Measurements from ENCODE around the gene ARF1. TPM values are rescaled to one million over a fixed set of nuclear protein-coding genes. Genes with fewer than 3 reads are reported as not detected.

The ARF1 gene
- total RNA-seq, 1 donor from 2014 or later, result 393 TPM

DNA sequence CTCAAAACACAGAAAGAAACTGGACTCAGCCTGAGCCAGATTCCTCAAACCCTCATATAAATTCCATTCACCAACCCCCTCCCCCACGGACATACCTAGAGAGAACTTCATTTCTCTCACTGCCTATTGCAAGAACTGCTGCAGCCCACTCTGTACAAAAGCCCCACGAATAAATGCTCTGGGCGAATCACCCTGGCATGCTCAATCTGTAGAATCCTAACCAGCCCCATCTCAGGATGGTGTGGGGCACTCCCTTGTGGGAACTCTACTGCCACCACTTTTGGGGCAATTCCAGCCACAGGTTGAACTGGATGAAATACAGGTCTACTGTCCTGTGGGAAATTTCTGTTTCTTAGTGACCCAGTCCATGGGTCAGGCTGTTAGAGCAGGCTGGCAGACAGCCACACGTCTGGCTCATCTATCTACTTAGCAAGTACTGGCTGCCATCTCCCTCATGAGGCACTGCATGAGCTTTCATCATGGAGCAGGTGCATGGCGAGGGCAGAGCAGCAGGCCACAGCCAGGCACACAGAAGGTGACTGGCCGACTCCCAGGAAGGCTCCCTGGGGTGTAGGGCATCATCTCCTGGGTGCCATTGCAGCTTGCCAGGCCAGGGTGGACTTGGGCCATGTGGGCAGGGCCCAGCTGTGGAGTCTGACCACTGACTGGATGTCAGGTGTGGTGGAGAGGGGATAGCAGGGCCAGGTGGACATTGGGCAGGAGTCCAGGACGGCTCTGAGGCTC is 22.2 kb downstream of the ARF1 start:
- peaks cover 11% of the 10 kb centered on the region for H3K36me3 Mint-ChIP-seq (ENCODE audit: low read depth, unreplicated experiment)
- no peak for DNase-seq (ENCODE audit: low spot score)
- H3K4me1 Mint-ChIP-seq (ENCODE audit: unreplicated experiment), result peaks cover 19% of the 10 kb centered on the region
- peak overlapping the region; percentile 92 for H3K4me3 Mint-ChIP-seq (ENCODE audit: unreplicated experiment)
- H3K9me3 Mint-ChIP-seq (ENCODE audit: unreplicated experiment), result no peaks in the 10 kb centered on the region
- TF ChIP-seq, protein P1, sequence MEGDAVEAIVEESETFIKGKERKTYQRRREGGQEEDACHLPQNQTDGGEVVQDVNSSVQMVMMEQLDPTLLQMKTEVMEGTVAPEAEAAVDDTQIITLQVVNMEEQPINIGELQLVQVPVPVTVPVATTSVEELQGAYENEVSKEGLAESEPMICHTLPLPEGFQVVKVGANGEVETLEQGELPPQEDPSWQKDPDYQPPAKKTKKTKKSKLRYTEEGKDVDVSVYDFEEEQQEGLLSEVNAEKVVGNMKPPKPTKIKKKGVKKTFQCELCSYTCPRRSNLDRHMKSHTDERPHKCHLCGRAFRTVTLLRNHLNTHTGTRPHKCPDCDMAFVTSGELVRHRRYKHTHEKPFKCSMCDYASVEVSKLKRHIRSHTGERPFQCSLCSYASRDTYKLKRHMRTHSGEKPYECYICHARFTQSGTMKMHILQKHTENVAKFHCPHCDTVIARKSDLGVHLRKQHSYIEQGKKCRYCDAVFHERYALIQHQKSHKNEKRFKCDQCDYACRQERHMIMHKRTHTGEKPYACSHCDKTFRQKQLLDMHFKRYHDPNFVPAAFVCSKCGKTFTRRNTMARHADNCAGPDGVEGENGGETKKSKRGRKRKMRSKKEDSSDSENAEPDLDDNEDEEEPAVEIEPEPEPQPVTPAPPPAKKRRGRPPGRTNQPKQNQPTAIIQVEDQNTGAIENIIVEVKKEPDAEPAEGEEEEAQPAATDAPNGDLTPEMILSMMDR (IDR thresholded peaks at IDR 0.05; ENCODE audit: unreplicated experiment), result no peak
- peak overlapping the region; percentile 72 for H3K27ac Mint-ChIP-seq (ENCODE audit: unreplicated experiment)
- peaks cover 13% of the 10 kb centered on the region for H3K27me3 Mint-ChIP-seq (ENCODE audit: unreplicated experiment)

DNA sequence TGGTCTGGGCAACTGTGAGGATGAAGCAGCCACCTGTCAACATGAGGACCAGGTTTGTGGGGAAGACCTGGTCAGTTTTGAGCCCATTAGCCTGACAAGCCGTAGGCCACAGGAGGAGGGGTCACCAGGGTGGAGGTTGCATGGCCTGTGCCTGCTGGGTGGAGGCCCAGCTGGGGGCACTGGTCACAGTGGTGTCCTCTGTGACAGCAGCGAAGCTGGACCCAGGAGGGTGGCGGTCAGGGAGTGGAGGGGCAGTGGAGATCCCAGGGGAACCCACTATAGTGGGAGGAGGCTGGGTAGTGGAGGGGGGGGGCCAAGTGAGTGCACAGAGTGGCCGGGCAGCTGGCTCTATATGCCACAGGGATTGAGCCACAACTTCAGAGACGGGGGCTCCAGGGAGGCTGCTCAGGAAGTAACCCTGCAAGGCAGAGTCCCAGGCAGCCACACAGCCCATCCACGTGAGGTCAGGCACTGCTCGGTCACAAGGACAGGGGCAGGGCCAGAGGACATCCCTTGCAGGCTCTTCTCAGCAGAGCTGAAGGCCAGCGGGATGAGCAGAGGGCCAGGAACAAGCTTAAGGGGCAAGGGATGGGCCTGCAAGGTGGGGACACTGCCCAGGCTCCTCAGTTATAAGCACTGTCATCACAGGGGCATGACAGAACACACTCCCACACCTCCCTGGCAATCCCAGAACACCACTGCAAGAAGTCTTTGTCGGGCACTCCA is 22.9 kb downstream of the ARF1 start:
- TF ChIP-seq, protein P1 (IDR thresholded peaks at IDR 0.05; ENCODE audit: unreplicated experiment), result no peak
- peaks cover 11% of the 10 kb centered on the region for H3K36me3 Mint-ChIP-seq (ENCODE audit: low read depth, unreplicated experiment)
- H3K27me3 Mint-ChIP-seq (ENCODE audit: unreplicated experiment), result peaks cover 16% of the 10 kb centered on the region
- H3K4me1 Mint-ChIP-seq (ENCODE audit: unreplicated experiment), result peaks cover 24% of the 10 kb centered on the region
- no peaks in the 10 kb centered on the region for H3K9me3 Mint-ChIP-seq (ENCODE audit: unreplicated experiment)
- no peak for DNase-seq (ENCODE audit: low spot score)
- H3K27ac Mint-ChIP-seq (ENCODE audit: unreplicated experiment), result no peak overlapping the region
- H3K4me3 Mint-ChIP-seq (ENCODE audit: unreplicated experiment), result no peak overlapping the region

DNA sequence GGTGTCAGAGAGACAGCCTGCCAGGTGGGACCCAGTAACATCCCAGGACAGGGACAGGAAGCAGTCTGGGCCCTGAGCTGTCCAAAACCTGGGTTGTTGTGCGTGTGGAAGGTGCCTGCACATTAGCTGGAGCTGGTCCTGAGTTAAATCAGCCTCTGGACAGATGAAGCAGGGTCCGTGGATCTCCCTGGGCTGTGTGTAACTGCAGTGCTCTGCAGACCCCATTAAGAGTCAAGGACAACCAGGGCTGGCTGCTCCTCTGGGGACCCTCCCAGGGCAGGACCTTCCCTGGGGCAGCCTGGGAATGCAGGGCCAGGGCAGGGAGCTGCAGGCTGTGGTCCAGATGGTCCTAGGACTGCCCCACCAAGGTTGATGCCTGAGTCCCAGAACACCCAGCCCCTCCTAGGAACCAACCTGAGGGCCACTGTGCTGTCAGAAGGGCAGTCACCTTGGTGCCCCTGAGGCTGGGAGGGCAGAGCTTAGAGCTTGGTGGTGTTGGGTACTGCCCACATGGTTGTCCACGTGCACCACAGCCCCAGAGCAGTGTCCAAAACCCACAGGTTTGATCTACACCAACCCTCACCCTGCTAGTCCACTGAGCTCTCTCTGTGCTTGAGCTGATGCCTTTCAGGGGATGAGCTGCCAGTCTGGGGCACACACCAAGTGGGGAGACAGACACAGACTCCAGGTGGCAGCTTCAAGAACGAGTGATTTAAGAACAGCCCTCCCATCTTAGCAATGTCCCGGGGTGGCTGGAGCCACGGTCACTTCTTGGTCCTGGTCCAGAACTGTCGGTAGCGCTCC is 23.7 kb downstream of the ARF1 start:
- TF ChIP-seq, protein P1 (IDR thresholded peaks at IDR 0.05; ENCODE audit: unreplicated experiment), result no peak
- Mint-ChIP-seq H3K36me3 (ENCODE audit: low read depth, unreplicated experiment) (peaks cover 10% of the 10 kb centered on the region), H3K27me3 (ENCODE audit: unreplicated experiment) (peaks cover 13% of the 10 kb centered on the region), H3K4me1 (ENCODE audit: unreplicated experiment) (peaks cover 24% of the 10 kb centered on the region), H3K9me3 (ENCODE audit: unreplicated experiment) (no peaks in the 10 kb centered on the region), H3K4me3 (ENCODE audit: unreplicated experiment) (peak overlapping the region; percentile 31), H3K27ac (ENCODE audit: unreplicated experiment) (no peak overlapping the region)
- no peak for DNase-seq (ENCODE audit: low spot score)

DNA sequence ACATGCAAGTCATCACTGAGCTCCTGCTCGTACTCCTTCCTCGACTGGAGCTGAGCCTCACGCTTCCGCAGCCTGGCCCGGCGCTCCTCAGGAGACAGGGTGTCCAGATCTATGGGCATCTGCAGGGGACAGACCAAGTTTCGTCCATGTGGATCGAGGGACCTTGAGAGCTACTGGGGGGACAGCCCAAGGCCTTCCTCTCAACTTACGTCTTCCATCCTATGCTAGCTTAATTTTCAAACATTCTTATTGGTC is 24.2 kb downstream of the ARF1 start:
- TF ChIP-seq, protein P1 (IDR thresholded peaks at IDR 0.05; ENCODE audit: unreplicated experiment), result no peak
- H3K27ac Mint-ChIP-seq (ENCODE audit: unreplicated experiment), result peak overlapping the region; percentile 31
- H3K36me3 Mint-ChIP-seq (ENCODE audit: low read depth, unreplicated experiment), result peaks cover 4% of the 10 kb centered on the region
- DNase-seq (ENCODE audit: low spot score), result no peak
- H3K4me1 Mint-ChIP-seq (ENCODE audit: unreplicated experiment), result peaks cover 20% of the 10 kb centered on the region
- H3K9me3 Mint-ChIP-seq (ENCODE audit: unreplicated experiment), result no peaks in the 10 kb centered on the region
- peak overlapping the region; percentile 19 for H3K4me3 Mint-ChIP-seq (ENCODE audit: unreplicated experiment)
- peaks cover 10% of the 10 kb centered on the region for H3K27me3 Mint-ChIP-seq (ENCODE audit: unreplicated experiment)

Data from endothelial cell (in vitro differentiated cells).